ENCODE data around the gene NXN. TPM values are rescaled to one million over a fixed set of nuclear protein-coding genes. Genes with fewer than 3 reads are reported as not detected.
"Not testable (repeated sequence)": the region's sequence is repeated elsewhere in the genome, so short reads cannot be mapped to it uniquely, and the experiment has no call there.

The NXN gene
- total RNA-seq, 1 experiment from 2014 or later = 48.4 TPM

- no peak overlapping the region for H3K4me3 ChIP-seq
- H3K36me3 ChIP-seq = peaks cover 7% of the 10 kb centered on the region; the same call in 1 of the 2 replicates
- H3K9me3 ChIP-seq (replicated peaks) = no peaks in the 10 kb centered on the region
- H3K27me3 ChIP-seq (replicated peaks) = peaks cover 6% of the 10 kb centered on the region; the same call in 1 of the 2 replicates
- H3K27ac ChIP-seq = no peak overlapping the region
- H3K4me1 ChIP-seq (replicated peaks) = peaks cover 20% of the 10 kb centered on the region
- DNase-seq (ENCODE audit: low read depth in 1 of 2, low spot score in 2 of 2) = peak; percentile 70 to 76
Observed at GRCh38 chr17:980406-981291, 1.1 kb upstream of the NXN start.

GRCh38 chr17:979212-979538 lies 401 bp downstream of the NXN start:
- Histone ChIP-seq H3K4me3 (peak overlapping the region; percentile 97), H3K27ac (no peak overlapping the region; the same call in 1 of the 2 replicates), H3K9me3 (replicated peaks) (no peaks in the 10 kb centered on the region), H3K27me3 (replicated peaks) (peaks cover 6% of the 10 kb centered on the region; the same call in 1 of the 2 replicates), H3K4me1 (replicated peaks) (peaks cover 20% of the 10 kb centered on the region), H3K36me3 (peaks cover 7% of the 10 kb centered on the region; the same call in 1 of the 2 replicates)
- no peak for DNase-seq (ENCODE audit: low read depth in 1 of 2, low spot score in 2 of 2)

GRCh38 chr17:978103-979093 lies 1.2 kb downstream of the NXN start:
- H3K27ac ChIP-seq = peak overlapping the region; percentile 45; the same call in 1 of the 2 replicates
- H3K4me1 ChIP-seq (replicated peaks) = peaks cover 20% of the 10 kb centered on the region
- peaks cover 7% of the 10 kb centered on the region; the same call in 1 of the 2 replicates for H3K36me3 ChIP-seq
- H3K27me3 ChIP-seq (replicated peaks) = peaks cover 6% of the 10 kb centered on the region; the same call in 1 of the 2 replicates
- H3K9me3 ChIP-seq (replicated peaks) = no peaks in the 10 kb centered on the region
- peak; percentile 37 to 51 for DNase-seq (ENCODE audit: low read depth in 1 of 2, low spot score in 2 of 2)
- H3K4me3 ChIP-seq = peak overlapping the region; percentile 97

GRCh38 chr17:977166-977565 lies 2.4 kb downstream of the NXN start:
- Histone ChIP-seq H3K9me3 (replicated peaks) (no peaks in the 10 kb centered on the region), H3K36me3 (peaks cover 7% of the 10 kb centered on the region; the same call in 1 of the 2 replicates), H3K4me1 (replicated peaks) (peaks cover 20% of the 10 kb centered on the region), H3K4me3 (no peak overlapping the region), H3K27me3 (replicated peaks) (peaks cover 6% of the 10 kb centered on the region; the same call in 1 of the 2 replicates), H3K27ac (no peak overlapping the region)
- DNase-seq (ENCODE audit: low read depth in 1 of 2, low spot score in 2 of 2) = no peak

DNA sequence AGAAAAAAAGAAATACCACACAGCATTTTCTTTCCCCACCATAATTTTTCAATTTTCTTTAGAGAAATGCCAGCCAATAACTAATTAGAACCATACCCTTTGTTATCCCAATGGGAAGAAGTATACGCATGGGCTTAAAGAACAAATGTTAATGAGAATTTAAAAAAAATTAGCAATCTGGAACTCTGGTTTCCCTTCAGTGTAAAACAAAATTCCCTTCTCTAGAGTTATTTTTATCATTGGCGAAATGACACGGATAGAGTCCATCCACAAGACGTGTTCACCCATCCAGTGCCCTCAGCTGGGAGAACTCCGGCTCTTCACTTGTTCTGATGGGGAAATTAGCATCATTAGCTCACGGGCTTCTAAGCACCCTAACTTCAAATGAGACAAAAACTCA lies 3.3 kb downstream of the NXN start:
- no peak overlapping the region for H3K27ac ChIP-seq
- DNase-seq (ENCODE audit: low read depth in 1 of 2, low spot score in 2 of 2) = no peak

DNA sequence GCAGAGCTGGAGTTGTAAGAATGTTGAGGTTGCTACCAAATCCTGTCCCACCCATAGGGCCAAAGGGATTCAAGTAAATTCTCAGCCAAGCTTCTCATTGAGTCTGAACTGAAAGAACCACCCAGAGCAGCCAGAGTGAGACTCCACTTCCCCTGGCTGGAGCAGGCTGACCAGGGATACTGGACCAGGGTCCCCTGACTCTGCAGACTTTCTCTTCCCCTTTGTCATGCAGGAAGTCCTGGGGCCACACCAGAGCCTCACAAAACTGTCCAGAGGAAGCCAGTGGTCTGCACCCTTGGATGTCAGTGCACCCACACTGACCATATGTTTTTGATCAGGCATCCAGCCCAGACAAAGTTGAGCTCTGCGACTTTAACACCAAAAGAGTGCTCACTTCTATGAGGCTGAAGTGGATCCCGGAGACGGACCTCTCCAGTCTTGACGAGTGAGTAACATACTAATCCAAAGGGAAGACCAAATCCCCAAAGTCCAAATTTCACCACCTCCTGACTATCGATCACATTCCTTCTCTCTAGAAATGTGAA lies 4.1 kb downstream of the NXN start:
- DNase-seq (ENCODE audit: low read depth in 1 of 2, low spot score in 2 of 2) = no peak
- Histone ChIP-seq H3K4me3 (no peak overlapping the region), H3K27ac (no peak overlapping the region), H3K4me1 (replicated peaks) (peaks cover 20% of the 10 kb centered on the region), H3K27me3 (replicated peaks) (peaks cover 6% of the 10 kb centered on the region; the same call in 1 of the 2 replicates), H3K36me3 (peaks cover 7% of the 10 kb centered on the region; the same call in 1 of the 2 replicates), H3K9me3 (replicated peaks) (no peaks in the 10 kb centered on the region)

More for the DNA sequence above, 3.3 kb downstream of the NXN start:
- Histone ChIP-seq H3K4me3 (no peak overlapping the region), H3K4me1 (replicated peaks) (peaks cover 20% of the 10 kb centered on the region), H3K36me3 (peaks cover 7% of the 10 kb centered on the region; the same call in 1 of the 2 replicates), H3K9me3 (replicated peaks) (no peaks in the 10 kb centered on the region), H3K27me3 (replicated peaks) (peaks cover 6% of the 10 kb centered on the region; the same call in 1 of the 2 replicates)

- not testable (repeated sequence) for H3K27me3 ChIP-seq (replicated peaks); H3K9me3 ChIP-seq (replicated peaks); DNase-seq (ENCODE audit: low read depth in 1 of 2, low spot score in 2 of 2); H3K4me3 ChIP-seq; H3K27ac ChIP-seq; H3K36me3 ChIP-seq
- peaks cover 14% of the 10 kb centered on the region for H3K4me1 ChIP-seq (replicated peaks)
Observed at GRCh38 chr17:974778-975177, 4.8 kb downstream of the NXN start.

- peaks cover under 1% of the 10 kb centered on the region; the same call in 1 of the 2 replicates for H3K27me3 ChIP-seq (replicated peaks)
- 0 out of 2 replicates have a peak, but pooled peaks cover under 1% of the 10 kb centered on the region for H3K36me3 ChIP-seq
- H3K4me1 ChIP-seq (replicated peaks) = peaks cover 4% of the 10 kb centered on the region; the same call in 1 of the 2 replicates
- no peaks in the 10 kb centered on the region for H3K9me3 ChIP-seq (replicated peaks)
- no peak overlapping the region for H3K27ac ChIP-seq
- DNase-seq (ENCODE audit: low read depth in 1 of 2, low spot score in 2 of 2) = no peak
- H3K4me3 ChIP-seq = no peak overlapping the region
Observed at GRCh38 chr17:973053-973452, 6.5 kb downstream of the NXN start.

- not testable (repeated sequence) for H3K27ac ChIP-seq; H3K27me3 ChIP-seq (replicated peaks); H3K4me1 ChIP-seq (replicated peaks); H3K4me3 ChIP-seq; DNase-seq (ENCODE audit: low read depth in 1 of 2, low spot score in 2 of 2); H3K9me3 ChIP-seq (replicated peaks); H3K36me3 ChIP-seq
Observed at GRCh38 chr17:971861-972260, 7.7 kb downstream of the NXN start.

- Histone ChIP-seq H3K27me3 (replicated peaks) (no peaks in the 10 kb centered on the region), H3K4me1 (replicated peaks) (0 out of 2 replicates have a peak, but pooled peaks cover 3% of the 10 kb centered on the region), H3K27ac (no peak overlapping the region), H3K9me3 (replicated peaks) (no peaks in the 10 kb centered on the region), H3K36me3 (no peaks in the 10 kb centered on the region), H3K4me3 (no peak overlapping the region)
- no peak for DNase-seq (ENCODE audit: low read depth in 1 of 2, low spot score in 2 of 2)
Observed at GRCh38 chr17:970364-970763, 9.2 kb downstream of the NXN start.

GRCh38 chr17:969811-970355 lies 9.7 kb downstream of the NXN start:
- Histone ChIP-seq H3K27ac (no peak overlapping the region), H3K36me3 (no peaks in the 10 kb centered on the region)

GRCh38 chr17:968812-969730 lies 10.5 kb downstream of the NXN start:
- Histone ChIP-seq H3K4me3 (no peak overlapping the region), H3K27ac (no peak overlapping the region)
- DNase-seq (ENCODE audit: low read depth in 1 of 2, low spot score in 2 of 2) = no peak

More at GRCh38 chr17:969811-970355, 9.7 kb downstream of the NXN start:
- H3K4me1 ChIP-seq (replicated peaks) = 0 out of 2 replicates have a peak, but pooled peaks cover 3% of the 10 kb centered on the region
- H3K9me3 ChIP-seq (replicated peaks) = no peaks in the 10 kb centered on the region
- H3K4me3 ChIP-seq = no peak overlapping the region
- H3K27me3 ChIP-seq (replicated peaks) = no peaks in the 10 kb centered on the region
- no peak for DNase-seq (ENCODE audit: low read depth in 1 of 2, low spot score in 2 of 2)

More at GRCh38 chr17:968812-969730, 10.5 kb downstream of the NXN start:
- Histone ChIP-seq H3K36me3 (no peaks in the 10 kb centered on the region), H3K4me1 (replicated peaks) (0 out of 2 replicates have a peak, but pooled peaks cover 3% of the 10 kb centered on the region), H3K9me3 (replicated peaks) (no peaks in the 10 kb centered on the region), H3K27me3 (replicated peaks) (no peaks in the 10 kb centered on the region)
